Globus pallidus (tissue), 1 donor: Measurements from ENCODE around the gene MYADM.
"Not testable (repeated sequence)": the region's sequence is repeated elsewhere in the genome, so short reads cannot be mapped to it uniquely, and the experiment has no call there.

Experiments used
- DNase-seq: peaks from one replicate; pipeline ENCODE4 v3.0.0-alpha.2; 2015; ENCODE audit warnings: low spot score

Gene MYADM, protein sequence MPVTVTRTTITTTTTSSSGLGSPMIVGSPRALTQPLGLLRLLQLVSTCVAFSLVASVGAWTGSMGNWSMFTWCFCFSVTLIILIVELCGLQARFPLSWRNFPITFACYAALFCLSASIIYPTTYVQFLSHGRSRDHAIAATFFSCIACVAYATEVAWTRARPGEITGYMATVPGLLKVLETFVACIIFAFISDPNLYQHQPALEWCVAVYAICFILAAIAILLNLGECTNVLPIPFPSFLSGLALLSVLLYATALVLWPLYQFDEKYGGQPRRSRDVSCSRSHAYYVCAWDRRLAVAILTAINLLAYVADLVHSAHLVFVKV

DNA sequence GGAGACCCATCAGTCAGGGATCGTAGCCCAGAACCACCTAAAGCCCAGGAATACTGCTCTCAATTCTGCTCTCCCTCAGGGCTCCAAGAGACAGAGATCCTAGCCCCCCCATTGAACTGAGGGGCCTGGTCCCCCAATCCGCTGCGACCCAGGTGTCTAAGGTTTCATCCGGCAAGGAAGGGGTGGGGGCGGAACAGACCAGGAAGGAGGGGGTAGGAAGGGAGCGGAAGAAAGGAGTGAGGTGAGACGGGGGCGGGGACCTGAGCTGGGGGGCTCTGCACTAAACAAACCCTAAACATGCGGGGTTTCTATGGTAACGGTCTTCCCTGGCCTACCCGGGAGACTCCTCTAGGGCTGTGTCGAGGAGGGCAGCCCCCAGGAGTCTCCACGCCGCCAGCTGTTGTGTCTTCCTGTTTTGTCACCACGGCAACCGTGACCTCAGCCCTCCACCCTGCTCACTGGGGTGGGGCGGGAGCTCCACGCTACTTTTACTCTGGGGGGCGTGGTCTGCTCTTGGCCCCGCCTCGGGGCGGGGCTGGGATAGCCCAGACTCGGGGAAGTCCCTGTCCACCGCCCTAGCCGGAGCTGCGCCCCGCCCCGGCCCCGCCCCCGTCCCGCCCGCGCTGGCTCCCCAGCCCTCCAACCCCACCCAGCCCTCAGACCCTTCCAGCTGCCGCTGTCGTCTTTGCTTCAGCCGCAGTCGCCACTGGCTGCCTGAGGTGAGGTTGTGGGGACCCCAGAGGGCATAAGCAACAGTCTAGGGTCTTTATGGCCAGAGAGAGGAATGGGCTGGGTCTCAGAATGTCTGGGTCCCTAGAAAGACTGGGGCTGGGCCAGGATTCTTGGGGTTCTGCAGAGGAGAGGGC is at the start of gene MYADM:
Gene MYADM, plus strand, starts transcription at position 659 of the 866 bp plus-strand sequence. CDS start 5,647 bp downstream, outside the sequence.
- DNase-seq = peak; percentile 98

DNA sequence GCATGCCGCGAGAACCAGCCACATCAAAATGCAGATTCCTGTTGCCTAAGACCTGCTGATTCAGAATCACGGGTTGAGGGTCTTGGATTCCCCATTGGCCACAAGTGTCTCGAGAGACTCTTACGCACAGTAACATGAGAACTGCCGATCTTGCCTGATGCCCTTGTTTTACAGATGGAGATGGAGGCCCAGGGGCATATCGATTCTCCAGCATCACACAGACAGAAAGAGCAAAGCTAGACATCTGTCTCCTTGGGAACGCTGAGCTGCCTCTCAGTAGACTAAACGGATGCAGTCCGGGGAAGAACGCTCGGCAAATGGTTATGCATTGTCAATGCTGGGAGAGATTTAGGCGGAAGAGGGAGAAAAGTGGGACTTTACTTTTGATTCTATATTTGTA is 48.9 kb upstream of the MYADM start:
- DNase-seq = no peak

DNA sequence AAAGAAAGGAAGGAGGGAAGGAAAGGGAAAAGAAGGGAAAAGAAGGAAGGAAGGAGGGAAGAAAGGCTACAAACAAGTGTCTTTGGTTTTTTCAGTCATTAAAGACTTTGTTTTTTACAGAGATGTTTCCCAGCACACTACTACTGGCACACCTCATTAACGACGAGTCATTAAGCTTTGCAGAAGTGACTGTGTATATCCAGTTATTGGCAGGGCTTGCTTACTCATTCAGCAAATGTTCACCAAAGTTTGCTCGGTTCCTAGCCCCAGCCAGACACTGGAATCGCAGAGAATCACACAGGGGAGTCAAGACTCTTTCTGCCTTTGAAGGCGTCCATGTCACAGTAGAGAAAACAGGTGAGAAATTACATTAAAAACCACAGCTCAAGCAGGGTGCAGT is 47.8 kb upstream of the MYADM start:
- DNase-seq = no peak

DNA sequence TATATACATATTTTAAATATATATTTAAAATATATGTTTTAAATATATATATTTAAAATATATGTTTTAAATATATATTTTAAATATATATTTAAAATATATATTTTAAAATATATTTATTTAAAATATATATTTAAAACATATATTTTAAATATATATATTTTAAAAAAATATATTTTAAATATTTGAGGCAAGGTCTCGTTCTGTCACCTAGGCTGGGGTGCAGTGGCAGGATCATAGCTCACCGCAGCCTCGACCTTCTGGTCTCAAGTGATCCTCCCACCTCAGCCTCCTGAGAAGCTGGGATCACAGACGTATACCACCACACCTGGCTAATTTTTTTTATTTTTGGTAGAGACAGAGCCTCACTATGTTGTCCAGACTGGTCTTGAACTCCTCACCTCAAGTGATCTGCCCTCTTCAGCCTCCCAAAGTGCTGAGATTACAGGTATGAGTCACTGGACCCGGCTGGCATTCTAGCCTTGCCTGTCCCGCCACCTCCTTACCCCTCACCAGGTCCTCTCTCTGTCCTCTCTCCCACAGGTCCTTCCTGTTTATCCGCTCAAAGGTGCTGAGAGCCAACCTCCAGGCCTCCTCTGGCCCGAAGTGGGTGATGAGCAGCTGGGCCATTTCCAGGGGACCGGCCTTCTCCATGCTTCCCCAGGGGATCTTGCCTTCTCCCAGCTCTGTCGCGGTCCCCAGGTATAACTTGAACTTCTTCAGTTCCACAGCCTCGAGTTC is 44.1 kb upstream of the MYADM start:
- DNase-seq = no peak

GRCh38 chr19:53824134-53824611 is 43.5 kb upstream of the MYADM start, which contains the start of gene NLRP12:
Gene NLRP12 (minus strand): TSS chr19:53824314. CDS start chr19:53824174, 140 bp downstream.
- peak; percentile 59 for DNase-seq

DNA sequence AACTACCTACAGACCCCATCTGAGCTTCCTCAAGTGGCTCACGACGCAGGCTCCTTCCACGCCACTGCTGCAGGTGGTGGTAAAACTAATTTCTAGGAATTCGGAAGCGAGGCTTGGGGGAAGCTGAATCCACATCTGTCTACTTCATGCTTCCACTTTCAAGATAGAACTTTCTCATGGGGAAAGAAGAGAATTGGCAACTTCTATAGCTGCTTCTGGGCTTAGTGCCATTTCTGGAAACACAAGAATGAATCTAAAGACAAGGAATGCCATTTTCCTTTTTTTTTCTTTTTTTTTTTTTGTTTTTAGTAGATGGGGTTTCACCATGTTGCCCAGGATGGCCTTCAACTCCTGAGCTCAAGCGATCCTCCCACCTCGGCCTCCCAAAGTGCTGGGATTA is 40.8 kb upstream of the MYADM start:
- no peak for DNase-seq

GRCh38 chr19:53828531-53828930 is 39.2 kb upstream of the MYADM start:
- no peak for DNase-seq

DNA sequence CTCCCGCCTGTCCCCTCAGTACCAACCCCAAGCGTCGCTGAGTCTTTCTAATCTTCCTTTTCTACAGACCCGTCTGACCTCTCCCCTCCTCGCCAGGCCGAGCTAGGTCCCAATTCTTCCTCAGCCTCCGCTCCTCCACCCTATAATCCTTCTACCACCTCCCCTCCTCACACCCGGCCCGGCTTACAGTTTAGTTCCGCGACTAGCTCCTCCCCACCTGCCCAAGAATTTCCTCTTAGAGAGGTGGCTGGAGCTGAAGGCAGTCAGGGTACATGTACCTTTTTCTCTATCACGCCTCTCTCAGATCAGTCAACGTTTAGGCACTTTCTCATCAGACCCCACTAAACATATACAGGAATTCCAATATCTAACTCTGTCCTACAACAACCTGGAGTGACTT is 34.8 kb upstream of the MYADM start:
- not testable (repeated sequence) for DNase-seq

- not testable (repeated sequence) for DNase-seq
Measured at GRCh38 chr19:53838446-53838845, 29.2 kb upstream of the MYADM start.

DNA sequence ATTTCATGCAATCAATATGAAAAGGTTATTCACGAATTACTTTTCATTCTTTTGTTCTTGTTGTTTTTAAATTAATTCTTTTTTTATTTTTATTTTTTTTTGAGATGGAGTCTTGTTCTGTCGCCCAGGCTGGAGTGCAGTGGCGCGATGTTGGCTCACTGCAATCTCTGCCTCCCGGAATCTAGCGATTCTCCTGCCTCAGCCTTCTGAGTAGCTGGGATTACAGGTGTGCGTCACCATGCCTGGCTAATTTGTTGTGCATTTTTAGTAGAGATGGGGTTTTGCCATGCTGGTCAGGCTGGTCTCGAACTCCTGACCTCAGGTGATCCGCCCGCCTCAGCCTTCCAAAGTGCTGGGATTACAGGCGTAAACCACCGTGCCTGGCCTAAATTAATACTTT is 27.4 kb upstream of the MYADM start:
- not testable (repeated sequence) for DNase-seq

GRCh38 chr19:53840914-53841313 is 26.8 kb upstream of the MYADM start:
- DNase-seq = not testable (repeated sequence)

- DNase-seq = no peak
Measured at GRCh38 chr19:53844849-53845246, 22.8 kb upstream of the MYADM start.

GRCh38 chr19:53847555-53847954 is 20.1 kb upstream of the MYADM start:
- no peak for DNase-seq

GRCh38 chr19:53849237-53849676 is 18.4 kb upstream of the MYADM start:
- DNase-seq = no peak

GRCh38 chr19:53853707-53854106 is 14.0 kb upstream of the MYADM start:
- no peak for DNase-seq

GRCh38 chr19:53864308-53864836 is 3.3 kb upstream of the MYADM start:
- peak; percentile 92 for DNase-seq

DNA sequence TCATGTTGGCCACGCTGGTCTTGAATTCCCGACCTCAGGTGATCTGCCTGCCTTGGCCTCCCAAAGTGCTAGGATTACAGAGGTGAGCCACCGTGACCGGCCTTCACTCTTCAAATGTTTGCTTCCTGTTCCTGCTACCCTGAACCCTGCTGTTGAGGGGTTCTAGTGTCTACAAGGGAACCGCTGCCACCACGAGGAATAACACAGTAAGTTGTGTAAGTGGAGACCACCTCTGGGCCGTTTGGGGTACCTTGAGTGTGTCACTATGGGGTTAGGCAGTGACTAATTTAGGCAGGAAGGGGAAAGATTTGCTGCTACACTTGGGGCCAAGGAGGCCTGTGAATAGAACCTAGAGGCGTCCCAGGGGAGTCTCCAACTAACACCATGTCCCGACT is 2.2 kb upstream of the MYADM start:
- peak; percentile 61 for DNase-seq

DNA sequence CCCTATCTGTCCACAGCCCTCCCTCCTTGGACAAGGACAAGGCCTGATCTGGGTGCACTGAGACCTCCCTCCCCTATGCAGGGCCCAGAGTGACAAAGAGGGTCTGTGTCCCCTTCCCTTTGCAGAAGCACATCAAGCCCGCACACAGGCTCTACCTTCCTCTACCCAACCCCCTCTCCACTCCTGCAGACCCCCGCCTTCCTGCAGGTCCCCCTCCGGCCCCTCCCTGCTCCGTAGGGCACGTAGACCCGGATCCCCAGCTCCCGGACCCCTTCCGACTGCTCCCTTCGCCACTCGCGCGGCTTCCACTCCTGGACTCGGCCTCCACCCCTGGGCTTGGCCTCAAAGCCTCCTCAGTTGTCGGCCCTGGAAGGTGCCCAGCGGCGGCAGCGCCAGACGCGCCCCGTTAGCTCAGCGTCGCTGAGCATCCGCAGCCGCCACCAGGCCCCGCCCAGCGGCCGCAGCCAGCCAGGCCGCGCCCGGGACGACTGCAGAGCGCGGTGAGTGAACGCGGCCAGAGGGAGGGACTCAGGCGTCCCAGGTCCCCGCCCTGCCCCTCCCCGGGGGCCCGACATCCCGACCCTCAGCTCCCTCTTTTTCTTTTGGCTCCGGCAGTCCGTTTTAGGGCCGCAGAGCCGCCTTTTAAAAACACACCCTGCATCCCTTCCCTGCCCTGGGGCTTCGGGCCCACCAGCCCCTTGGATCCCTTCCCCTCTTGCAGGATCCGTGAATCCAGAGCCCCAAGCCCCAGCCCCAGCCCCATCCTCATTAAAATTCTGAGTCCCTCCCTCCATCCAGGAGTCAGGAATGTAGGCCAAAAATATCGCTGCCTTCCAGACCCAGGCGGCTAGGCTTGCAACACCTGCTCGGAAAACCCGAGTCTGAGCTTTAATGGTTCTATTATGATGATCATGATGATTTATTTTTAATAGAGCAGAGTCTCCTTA is 1.5 kb upstream of the MYADM start:
- DNase-seq = peak; percentile 86

DNA sequence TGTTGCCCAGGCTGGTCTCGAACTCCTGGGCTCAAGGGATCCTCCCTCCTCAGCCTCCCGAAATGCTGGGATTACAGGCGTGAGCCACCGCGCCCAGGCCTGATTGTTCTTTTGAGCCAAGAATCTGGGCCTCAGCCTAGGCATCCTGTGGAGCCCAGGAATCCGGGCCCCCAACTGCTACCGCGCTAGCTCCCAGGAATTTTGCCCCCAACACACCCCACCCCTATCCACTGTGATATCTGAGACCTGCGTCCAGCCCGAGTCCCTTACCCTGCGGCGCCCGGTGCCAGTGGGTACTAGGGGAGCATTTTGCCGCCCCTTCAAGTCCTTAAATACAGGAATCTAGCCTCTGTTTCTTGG is 838 bp upstream of the MYADM start:
- DNase-seq = no peak

DNA sequence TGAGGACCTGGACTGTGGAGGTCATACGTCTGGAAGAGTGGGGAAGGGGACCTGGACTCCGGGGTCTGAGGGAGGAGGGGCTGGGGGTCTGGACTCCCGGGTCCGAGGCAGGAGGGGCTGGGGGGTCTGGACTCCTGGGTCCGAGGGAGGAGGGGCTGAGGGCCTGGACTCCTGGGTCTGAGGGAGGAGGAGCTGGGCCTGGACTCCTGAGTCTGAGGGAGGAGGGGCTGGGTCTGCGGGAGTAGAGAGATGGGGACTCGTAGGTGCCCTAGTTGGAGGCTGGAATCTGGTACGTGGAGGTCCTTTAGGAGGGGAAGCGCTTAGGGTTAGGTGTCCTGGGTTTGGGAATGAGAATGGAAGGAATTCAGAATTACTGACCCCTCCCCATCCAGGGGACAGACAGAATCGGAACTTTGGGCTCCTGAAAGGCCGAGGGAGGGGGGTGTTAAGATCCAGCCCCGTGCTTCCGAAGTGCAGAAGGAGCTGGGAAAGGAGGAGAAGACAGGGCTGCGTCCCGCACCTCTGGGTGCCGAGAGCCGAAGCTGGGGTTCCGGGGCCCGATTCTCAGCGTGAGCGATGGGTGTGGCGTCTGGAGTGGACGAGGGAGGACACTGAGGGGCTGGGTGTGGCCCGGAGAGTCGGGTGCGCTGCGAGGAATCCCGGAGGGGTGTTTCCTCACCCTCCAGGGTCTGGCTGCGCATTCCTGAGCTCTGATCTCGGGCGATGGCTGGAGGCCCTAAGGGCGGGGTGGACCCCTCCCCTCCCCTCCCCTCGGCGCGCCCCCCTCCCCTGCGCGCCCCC is 608 bp downstream of the MYADM start:
- DNase-seq = no peak
